Body of pancreas (tissue), 4 donors: Measurements from ENCODE around the gene CSF2RB.

Experiments used
- POLR2A ChIP-seq, 3 donors: fragments of 450-650 bp; IDR thresholded peaks; one replicate each; pipeline ENCODE4 v1.6.1; 2016; ENCODE audit warnings: antibody characterized with exemption in 3 of 3, mild to moderate bottlenecking in 2 of 3
- TF ChIP-seq, protein P1 (sequence below), 7 experiments: fragments of 450-650 bp in 4 of 7; fragments of 200-600 bp in 3 of 7; sonication (generic) in 3 of 7; IDR thresholded peaks; one replicate each; pipeline ENCODE4 v1.5.1; 2016 to 2019; ENCODE audit warnings: antibody characterized with exemption in 7 of 7

DNA sequence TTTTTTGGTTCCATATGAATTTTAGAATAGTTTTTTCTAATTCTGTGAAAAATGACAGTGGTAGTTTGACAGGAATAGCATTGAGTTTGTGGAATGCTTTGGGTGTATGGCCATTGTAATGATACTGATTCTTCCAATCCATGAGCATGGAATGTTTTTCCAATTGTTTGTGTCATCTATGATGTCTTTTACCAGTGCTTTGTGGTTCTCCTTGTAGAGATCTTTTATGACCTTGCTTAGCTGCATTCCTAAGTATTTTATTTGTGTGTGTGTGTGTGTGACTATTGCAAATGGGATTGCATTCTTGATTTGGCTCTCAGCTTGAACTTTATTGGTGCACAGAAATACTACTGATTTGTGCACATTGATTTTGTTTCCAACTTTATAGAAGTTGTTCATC, 3.0 kb upstream of the CSF2RB start:
- TF ChIP-seq, protein P1, sequence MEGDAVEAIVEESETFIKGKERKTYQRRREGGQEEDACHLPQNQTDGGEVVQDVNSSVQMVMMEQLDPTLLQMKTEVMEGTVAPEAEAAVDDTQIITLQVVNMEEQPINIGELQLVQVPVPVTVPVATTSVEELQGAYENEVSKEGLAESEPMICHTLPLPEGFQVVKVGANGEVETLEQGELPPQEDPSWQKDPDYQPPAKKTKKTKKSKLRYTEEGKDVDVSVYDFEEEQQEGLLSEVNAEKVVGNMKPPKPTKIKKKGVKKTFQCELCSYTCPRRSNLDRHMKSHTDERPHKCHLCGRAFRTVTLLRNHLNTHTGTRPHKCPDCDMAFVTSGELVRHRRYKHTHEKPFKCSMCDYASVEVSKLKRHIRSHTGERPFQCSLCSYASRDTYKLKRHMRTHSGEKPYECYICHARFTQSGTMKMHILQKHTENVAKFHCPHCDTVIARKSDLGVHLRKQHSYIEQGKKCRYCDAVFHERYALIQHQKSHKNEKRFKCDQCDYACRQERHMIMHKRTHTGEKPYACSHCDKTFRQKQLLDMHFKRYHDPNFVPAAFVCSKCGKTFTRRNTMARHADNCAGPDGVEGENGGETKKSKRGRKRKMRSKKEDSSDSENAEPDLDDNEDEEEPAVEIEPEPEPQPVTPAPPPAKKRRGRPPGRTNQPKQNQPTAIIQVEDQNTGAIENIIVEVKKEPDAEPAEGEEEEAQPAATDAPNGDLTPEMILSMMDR (IDR thresholded peaks at IDR 0.05): no peak
- TF ChIP-seq POLR2A (IDR thresholded peaks at IDR 0.05): no peak
